Measurements from ENCODE around the gene TMED9. TPM values are rescaled to one million over a fixed set of nuclear protein-coding genes. Genes with fewer than 3 reads are reported as not detected.

The TMED9 gene
- total RNA-seq, 1 donor from 2014 or later: 135 TPM

Other genes starting within 250 kb of the TMED9 start
- 162 TPM for gene LMAN2, start 240.5 kb upstream of the TMED9 start, total RNA-seq
- 34.6 TPM for gene RGS14, start 234.3 kb upstream of the TMED9 start, total RNA-seq
- 3.0 TPM for gene SLC34A1, start 207.8 kb upstream of the TMED9 start, total RNA-seq
- not detected for gene PFN3, start 191.5 kb upstream of the TMED9 start, total RNA-seq
- gene F12, start 182.6 kb upstream of the TMED9 start, total RNA-seq: 292 TPM
- gene GRK6, start 165.5 kb upstream of the TMED9 start, total RNA-seq: 9.8 TPM
- 0.63 TPM for gene PRR7, start 145.4 kb upstream of the TMED9 start, total RNA-seq
- gene DBN1, start 118.6 kb upstream of the TMED9 start, total RNA-seq: 1.7 TPM
- gene PDLIM7, start 94.6 kb upstream of the TMED9 start, total RNA-seq: 5.3 TPM
- 3.2 TPM for gene DOK3, start 82.4 kb upstream of the TMED9 start, total RNA-seq
- 43.2 TPM for gene DDX41, start 75.2 kb upstream of the TMED9 start, total RNA-seq
- 69.0 TPM for gene FAM193B, start 37.6 kb upstream of the TMED9 start, total RNA-seq
- gene B4GALT7, start 7.9 kb downstream of the TMED9 start, total RNA-seq: 13.5 TPM
- 0.73 TPM for gene FAM153A, start 190.7 kb downstream of the TMED9 start, total RNA-seq